Activated CD4-positive, alpha-beta T cell treated with anti-CD3 and anti-CD28 coated beads for 24 hours (primary cell): ENCODE data around the gene FDX2.
"Not testable (repeated sequence)": the region's sequence is repeated elsewhere in the genome, so short reads cannot be mapped to it uniquely, and the experiment has no call there.

Experiments used
- DNase-seq, 2 donors: peaks; one replicate each; pipeline ENCODE4 v3.0.0-alpha.2; 2020; ENCODE audit warnings: low read depth in 2 of 2

FDX2 gene

GRCh38 chr19:10315335-10316214 is at the start of gene FDX2:
TSS of gene FDX2 (minus strand) at chr19:10316015. CDS start at chr19:10315996, 19 bp downstream.
- peak; percentile 90 to 92 for DNase-seq

GRCh38 chr19:10365518-10365917 is 49.7 kb upstream of the FDX2 start:
- no peak for DNase-seq

GRCh38 chr19:10364644-10365043 is 48.8 kb upstream of the FDX2 start:
- no peak for DNase-seq

- DNase-seq: no peak
Measured at GRCh38 chr19:10363789-10364281, 48.0 kb upstream of the FDX2 start.

GRCh38 chr19:10362259-10362658 is 46.4 kb upstream of the FDX2 start:
- DNase-seq: no peak

- DNase-seq: no peak
Measured at GRCh38 chr19:10361569-10362011, 45.8 kb upstream of the FDX2 start.

- DNase-seq: no peak
Measured at GRCh38 chr19:10356431-10356830, 40.6 kb upstream of the FDX2 start.

GRCh38 chr19:10353793-10354391 is 38.1 kb upstream of the FDX2 start:
- DNase-seq: peak; percentile 35 to 46

- no peak for DNase-seq
Measured at GRCh38 chr19:10352764-10353671, 37.2 kb upstream of the FDX2 start.

- no peak for DNase-seq
Measured at GRCh38 chr19:10346509-10346908, 30.7 kb upstream of the FDX2 start.

GRCh38 chr19:10344780-10345179 is 29.0 kb upstream of the FDX2 start:
- no peak for DNase-seq

- DNase-seq: no peak
Measured at GRCh38 chr19:10343495-10343894, 27.7 kb upstream of the FDX2 start.

- no peak for DNase-seq
Measured at GRCh38 chr19:10339977-10340376, 24.2 kb upstream of the FDX2 start.

- peak; percentile 56 to 61 for DNase-seq
Measured at GRCh38 chr19:10339380-10339960, 23.7 kb upstream of the FDX2 start, which contains the start of gene ICAM3. TSS of gene ICAM3 (minus strand) at chr19:10339624. CDS start at chr19:10339614, 10 bp downstream.

- no peak for DNase-seq
Measured at GRCh38 chr19:10338940-10339339, 23.1 kb upstream of the FDX2 start.

GRCh38 chr19:10336725-10337124 is 20.9 kb upstream of the FDX2 start:
- not testable (repeated sequence) for DNase-seq

GRCh38 chr19:10335352-10335985 is 19.7 kb upstream of the FDX2 start:
- DNase-seq: no peak

GRCh38 chr19:10334588-10335351 is 19.0 kb upstream of the FDX2 start:
- DNase-seq: peak; percentile 35 to 61

- DNase-seq: no peak
Measured at GRCh38 chr19:10333758-10334587, 18.2 kb upstream of the FDX2 start.
